Gastroesophageal sphincter (tissue), 3 donors: ENCODE measurements around the gene AP2M1.

ENCODE experiments used
- EP300 ChIP-seq: sonication (generic); formaldehyde crosslinking; IDR thresholded peaks from one replicate; pipeline ENCODE4 v1.6.1; 2017; ENCODE audit warnings: antibody characterized with exemption, mild to moderate bottlenecking
- POLR2A ChIP-seq, 2 donors: fragments of 450-650 bp; IDR thresholded peaks; one replicate each; pipeline ENCODE4 v1.6.1; 2017; ENCODE audit warnings: antibody characterized with exemption in 2 of 2, mild to moderate bottlenecking in 2 of 2, moderate library complexity in 1 of 2
- POLR2AphosphoS5 ChIP-seq: sonication (generic); formaldehyde crosslinking; IDR thresholded peaks from one replicate; pipeline ENCODE4 v1.6.1; 2017; ENCODE audit warnings: antibody characterized with exemption
- TF ChIP-seq, protein P1 (sequence below), 4 experiments: fragments of 200-600 bp in 2 of 4; fragments of 450-650 bp in 2 of 4; sonication (generic) in 1 of 4; IDR thresholded peaks; one replicate each; pipeline ENCODE4 v1.5.1; 2017 to 2019; ENCODE audit warnings: antibody characterized with exemption in 4 of 4, mild to moderate bottlenecking in 2 of 4, moderate library complexity in 2 of 4

DNA sequence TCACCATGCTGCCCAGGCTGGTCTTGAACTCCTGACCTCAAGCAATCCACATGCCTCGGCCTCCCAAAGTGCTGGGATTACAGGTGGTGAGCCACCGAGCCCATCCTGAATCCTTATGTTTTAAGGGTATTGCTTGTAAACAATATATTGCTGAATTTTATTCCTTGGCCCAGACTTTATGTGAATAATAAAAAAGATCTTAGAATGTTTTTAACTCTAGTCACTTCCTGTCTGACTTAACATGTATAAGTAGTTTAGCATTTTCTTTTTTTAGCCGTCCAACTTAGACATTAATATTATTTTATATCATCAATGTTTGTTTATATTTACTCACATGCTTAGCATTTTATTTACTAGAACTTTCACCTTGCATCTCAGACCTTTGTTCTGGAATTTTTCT is 48.6 kb upstream of the AP2M1 start:
- TF ChIP-seq, protein P1, sequence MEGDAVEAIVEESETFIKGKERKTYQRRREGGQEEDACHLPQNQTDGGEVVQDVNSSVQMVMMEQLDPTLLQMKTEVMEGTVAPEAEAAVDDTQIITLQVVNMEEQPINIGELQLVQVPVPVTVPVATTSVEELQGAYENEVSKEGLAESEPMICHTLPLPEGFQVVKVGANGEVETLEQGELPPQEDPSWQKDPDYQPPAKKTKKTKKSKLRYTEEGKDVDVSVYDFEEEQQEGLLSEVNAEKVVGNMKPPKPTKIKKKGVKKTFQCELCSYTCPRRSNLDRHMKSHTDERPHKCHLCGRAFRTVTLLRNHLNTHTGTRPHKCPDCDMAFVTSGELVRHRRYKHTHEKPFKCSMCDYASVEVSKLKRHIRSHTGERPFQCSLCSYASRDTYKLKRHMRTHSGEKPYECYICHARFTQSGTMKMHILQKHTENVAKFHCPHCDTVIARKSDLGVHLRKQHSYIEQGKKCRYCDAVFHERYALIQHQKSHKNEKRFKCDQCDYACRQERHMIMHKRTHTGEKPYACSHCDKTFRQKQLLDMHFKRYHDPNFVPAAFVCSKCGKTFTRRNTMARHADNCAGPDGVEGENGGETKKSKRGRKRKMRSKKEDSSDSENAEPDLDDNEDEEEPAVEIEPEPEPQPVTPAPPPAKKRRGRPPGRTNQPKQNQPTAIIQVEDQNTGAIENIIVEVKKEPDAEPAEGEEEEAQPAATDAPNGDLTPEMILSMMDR (IDR thresholded peaks at IDR 0.05) = no peak
- no peak for TF ChIP-seq POLR2AphosphoS5
- no peak for TF ChIP-seq EP300
- no peak for TF ChIP-seq POLR2A (IDR thresholded peaks at IDR 0.05)
